ENCODE measurements around the gene B3GNT8.
"Not testable (repeated sequence)": the region's sequence is repeated elsewhere in the genome, so short reads cannot be mapped to it uniquely, and the experiment has no call there.

B3GNT8 gene

GRCh38 chr19:41443813-41444455 is 16.8 kb upstream of the B3GNT8 start:
- no peak overlapping the region for H3K4me3 Mint-ChIP-seq
- peaks cover 38% of the 10 kb centered on the region for H3K4me1 Mint-ChIP-seq
- no peak for DNase-seq
- no peaks in the 10 kb centered on the region for H3K36me3 Mint-ChIP-seq
- H3K27ac Mint-ChIP-seq: no peak overlapping the region
- peaks cover 43% of the 10 kb centered on the region for H3K27me3 Mint-ChIP-seq
- CTCF ChIA-PET: interaction anchor here (0.9 kb wide), 1 partner anchor 128 kb away, joined by 3 read pairs; no protein-coding TSS in a partner anchor
- H3K9me3 Mint-ChIP-seq: no peaks in the 10 kb centered on the region

GRCh38 chr19:41442473-41443355 is 15.5 kb upstream of the B3GNT8 start, which contains the start of gene ERICH4:
TSS of gene ERICH4 (plus strand) at chr19:41443156. CDS start at chr19:41443170, 14 bp downstream.
- H3K36me3 Mint-ChIP-seq: peaks cover 5% of the 10 kb centered on the region
- no peaks in the 10 kb centered on the region for H3K9me3 Mint-ChIP-seq
- CTCF ChIA-PET: interaction anchor here (0.9 to 1.4 kb wide), 2 partner anchors 129 to 154 kb away, joined by 3 read pairs; no protein-coding TSS in a partner anchor
- no peak within 1 kb of the TSS for H3K4me3 Mint-ChIP-seq
- H3K27me3 Mint-ChIP-seq: peaks cover 35% of the 10 kb centered on the region
- peak within 1 kb of the TSS; percentile 58 for H3K27ac Mint-ChIP-seq
- H3K4me1 Mint-ChIP-seq: peaks cover 32% of the 10 kb centered on the region
- no peak for DNase-seq

GRCh38 chr19:41441321-41441945 is 14.3 kb upstream of the B3GNT8 start:
- Mint-ChIP-seq H3K27me3 (peaks cover 22% of the 10 kb centered on the region), H3K4me1 (peaks cover 31% of the 10 kb centered on the region), H3K36me3 (peaks cover 10% of the 10 kb centered on the region), H3K9me3 (no peaks in the 10 kb centered on the region), H3K4me3 (no peak overlapping the region), H3K27ac (no peak overlapping the region)
- CTCF ChIA-PET: no interaction called here
- DNase-seq: no peak

- peaks cover 14% of the 10 kb centered on the region for H3K27me3 Mint-ChIP-seq
- no peak within 1 kb of the TSS for H3K4me3 Mint-ChIP-seq
- peaks cover 30% of the 10 kb centered on the region for H3K4me1 Mint-ChIP-seq
- DNase-seq: peak; percentile 99
- CTCF ChIA-PET: interaction anchor here (0.7 to 3.3 kb wide), 11 partner anchors 9 to 175 kb away, joined by 3 to 22 read pairs (median 4); partner anchors contain the start of gene CEACAM21
- H3K9me3 Mint-ChIP-seq: no peaks in the 10 kb centered on the region
- H3K27ac Mint-ChIP-seq: no peak within 1 kb of the TSS
- H3K36me3 Mint-ChIP-seq: peaks cover 14% of the 10 kb centered on the region
Measured at GRCh38 chr19:41439441-41440222, 12.5 kb upstream of the B3GNT8 start, which contains the start of gene DMAC2. TSS of gene DMAC2 (minus strand) at chr19:41439912. CDS start at chr19:41439899, 13 bp downstream.

GRCh38 chr19:41437944-41438574 is 10.9 kb upstream of the B3GNT8 start:
- DNase-seq: no peak
- H3K36me3 Mint-ChIP-seq: peaks cover 18% of the 10 kb centered on the region
- peaks cover 24% of the 10 kb centered on the region for H3K4me1 Mint-ChIP-seq
- peaks cover under 1% of the 10 kb centered on the region for H3K27me3 Mint-ChIP-seq
- H3K27ac Mint-ChIP-seq: no peak overlapping the region
- H3K4me3 Mint-ChIP-seq: peak overlapping the region; percentile 57
- CTCF ChIA-PET: interaction anchor here (3.1 to 3.3 kb wide), 2 partner anchors 9 to 11 kb away, joined by 10 to 22 read pairs; no protein-coding TSS in a partner anchor
- H3K9me3 Mint-ChIP-seq: no peaks in the 10 kb centered on the region

- Mint-ChIP-seq H3K27me3 (no peaks in the 10 kb centered on the region), H3K4me3 (no peak overlapping the region), H3K9me3 (no peaks in the 10 kb centered on the region), H3K36me3 (peaks cover 29% of the 10 kb centered on the region), H3K4me1 (peaks cover 24% of the 10 kb centered on the region), H3K27ac (peak overlapping the region; percentile 6)
- no peak for DNase-seq
- CTCF ChIA-PET: interaction anchor here (0.7 to 1.6 kb wide), 3 partner anchors 13 to 134 kb away, joined by 3 to 5 read pairs (median 5); no protein-coding TSS in a partner anchor
Measured at GRCh38 chr19:41436674-41436951, 9.4 kb upstream of the B3GNT8 start.

GRCh38 chr19:41435936-41436673 is 8.9 kb upstream of the B3GNT8 start:
- CTCF ChIA-PET: interaction anchor here (0.7 to 1.6 kb wide), 6 partner anchors 12 to 134 kb away, joined by 3 to 5 read pairs (median 4); no protein-coding TSS in a partner anchor
- Mint-ChIP-seq H3K4me1 (peaks cover 21% of the 10 kb centered on the region), H3K9me3 (no peaks in the 10 kb centered on the region), H3K27ac (no peak overlapping the region), H3K4me3 (no peak overlapping the region), H3K36me3 (peaks cover 31% of the 10 kb centered on the region), H3K27me3 (no peaks in the 10 kb centered on the region)
- no peak for DNase-seq

GRCh38 chr19:41435376-41435775 is 8.2 kb upstream of the B3GNT8 start:
- not testable (repeated sequence) for H3K4me3 Mint-ChIP-seq, H3K9me3 Mint-ChIP-seq, H3K27me3 Mint-ChIP-seq, DNase-seq, H3K27ac Mint-ChIP-seq
- CTCF ChIA-PET: interaction anchor here (0.9 to 1.6 kb wide), 4 partner anchors 13 to 101 kb away, joined by 3 to 5 read pairs (median 4); no protein-coding TSS in a partner anchor
- H3K4me1 Mint-ChIP-seq: peaks cover 14% of the 10 kb centered on the region
- H3K36me3 Mint-ChIP-seq: peaks cover 33% of the 10 kb centered on the region

GRCh38 chr19:41434450-41434849 is 7.3 kb upstream of the B3GNT8 start:
- peaks cover 13% of the 10 kb centered on the region for H3K4me1 Mint-ChIP-seq
- H3K27me3 Mint-ChIP-seq: no peaks in the 10 kb centered on the region
- no peak for DNase-seq
- H3K36me3 Mint-ChIP-seq: peaks cover 33% of the 10 kb centered on the region
- no peak overlapping the region for H3K4me3 Mint-ChIP-seq
- CTCF ChIA-PET: no interaction called here
- no peaks in the 10 kb centered on the region for H3K9me3 Mint-ChIP-seq
- H3K27ac Mint-ChIP-seq: peak overlapping the region; percentile 12

GRCh38 chr19:41433171-41433570 is 6.0 kb upstream of the B3GNT8 start:
- H3K36me3 Mint-ChIP-seq: peaks cover 33% of the 10 kb centered on the region
- peaks cover 25% of the 10 kb centered on the region for H3K4me1 Mint-ChIP-seq
- H3K27me3 Mint-ChIP-seq: no peaks in the 10 kb centered on the region

GRCh38 chr19:41431426-41432386 is 4.5 kb upstream of the B3GNT8 start:
- peaks cover 34% of the 10 kb centered on the region for H3K4me1 Mint-ChIP-seq
- no peak overlapping the region for H3K27ac Mint-ChIP-seq
- no peaks in the 10 kb centered on the region for H3K27me3 Mint-ChIP-seq
- H3K9me3 Mint-ChIP-seq: no peaks in the 10 kb centered on the region
- H3K4me3 Mint-ChIP-seq: no peak overlapping the region
- H3K36me3 Mint-ChIP-seq: peaks cover 29% of the 10 kb centered on the region
- peak; percentile 31 for DNase-seq
- CTCF ChIA-PET: interaction anchor here (1.0 to 1.7 kb wide), 7 partner anchors 8 to 164 kb away, joined by 3 to 4 read pairs (median 3); partner anchors contain the start of genes DMAC2 and EXOSC5

More at GRCh38 chr19:41433171-41433570, 6.0 kb upstream of the B3GNT8 start:
- CTCF ChIA-PET: no interaction called here
- Mint-ChIP-seq H3K27ac (no peak overlapping the region), H3K4me3 (no peak overlapping the region), H3K9me3 (no peaks in the 10 kb centered on the region)
- no peak for DNase-seq

All from activated naive CD4-positive, alpha-beta T cell treated with anti-CD3 and anti-CD28 coated beads, Interleukin-2, amount 10 ng/mL, durations not matched to agents 7 days and 5 days (primary cell).